IMR-90 (cell line): ENCODE data around the gene PHKB. TPM values are rescaled to one million over a fixed set of nuclear protein-coding genes. Genes with fewer than 3 reads are reported as not detected.

Source experiments
- ATAC-seq: fragments of 200-7000 bp; cut with Tn5 transposase; 2 replicates; pipeline ENCODE4 v1.9.1; 2020; ENCODE audit warnings: low read depth, mild to moderate bottlenecking, moderate library complexity
- BruUV-seq: library from RNA; stranded (reverse); fragments of 400-500 nt; replicated peaks from 2 replicates; lab custom pipeline; 2021; lab: Mats Ljungman, UMichigan
- CTCF ChIA-PET: fragments of 300-600 bp; formaldehyde crosslinking; extraction: SDS; loops from one replicate; lab custom pipeline; 2021; ENCODE audit warnings: antibody characterized with exemption; lab: Yijun Ruan, JAX
- POLR2A ChIA-PET: fragments of 300-600 bp; sonication (Branson Sonifier 250); formaldehyde crosslinking; loops from one replicate; lab custom pipeline; 2022; ENCODE audit warnings: antibody characterized with exemption; ENCODE audit not compliant: unreplicated experiment; lab: Charles Lee
- DNase-seq: peaks from one replicate; pipeline ENCODE4 v3.0.0; 2013
- H2AFZ ChIP-seq: replicated peaks from 2 replicates; pipeline ENCODE3; 2013; ENCODE audit warnings: low read length, mild to moderate bottlenecking; ENCODE audit not compliant: poor library complexity
- H2AK5ac ChIP-seq: 2 replicates; pipeline ENCODE4 v1.6.1; 2013; ENCODE audit warnings: low read depth, low read length, inconsistent platforms
- H2AK9ac ChIP-seq: replicated peaks from 2 replicates; pipeline ENCODE3; 2013; ENCODE audit warnings: mild to moderate bottlenecking, low read depth, low read length, moderate library complexity; ENCODE audit not compliant: poor library complexity
- H2BK120ac ChIP-seq: 2 replicates; pipeline ENCODE4 v1.6.1; 2013; ENCODE audit warnings: low read depth, low read length, inconsistent platforms
- H2BK15ac ChIP-seq: 3 replicates; pipeline ENCODE4 v1.6.1; 2013; ENCODE audit warnings: low read depth, low read length, inconsistent platforms
- H2BK20ac ChIP-seq: 2 replicates; pipeline ENCODE4 v1.6.1; 2013; ENCODE audit warnings: low read depth, mild to moderate bottlenecking, inconsistent platforms, low read length, moderate library complexity
- H2BK5ac ChIP-seq: 2 replicates; pipeline ENCODE4 v1.6.1; 2013; ENCODE audit warnings: mild to moderate bottlenecking, low read depth, low read length, inconsistent platforms; ENCODE audit not compliant: poor library complexity, severe bottlenecking
- H3K14ac ChIP-seq: replicated peaks from 2 replicates; pipeline ENCODE4 v1.6.1; 2013; ENCODE audit warnings: low read depth, low read length, inconsistent platforms
- H3K18ac ChIP-seq: 2 replicates; pipeline ENCODE4 v1.6.1; 2013; ENCODE audit warnings: low read depth, low read length, control low read depth
- H3K23ac ChIP-seq: 2 replicates; pipeline ENCODE4 v1.6.1; 2013; ENCODE audit warnings: low read depth, low read length, inconsistent platforms
- H3K27ac ChIP-seq: 2 replicates; pipeline ENCODE4 v1.5.1; 2013; ENCODE audit warnings: mild to moderate bottlenecking, control low read depth, low read length; ENCODE audit not compliant: insufficient read depth
- H3K27me3 ChIP-seq: 2 replicates; pipeline ENCODE4 v1.6.1; 2013; ENCODE audit warnings: low read length; ENCODE audit not compliant: control insufficient read depth, insufficient read depth
- H3K36me3 ChIP-seq: 2 replicates; pipeline ENCODE4 v1.6.1; 2013; ENCODE audit warnings: low read length, mixed read lengths; ENCODE audit not compliant: control insufficient read depth, insufficient read depth
- H3K4ac ChIP-seq: 2 replicates; pipeline ENCODE4 v1.6.1; 2013; ENCODE audit warnings: low read depth, low read length, inconsistent platforms
- H3K4me1 ChIP-seq: 2 replicates; pipeline ENCODE4 v1.6.1; 2013; ENCODE audit warnings: low read length, mixed read lengths; ENCODE audit not compliant: control insufficient read depth, insufficient read depth
- H3K4me2 ChIP-seq: 2 replicates; pipeline ENCODE4 v1.6.1; 2013; ENCODE audit warnings: low read depth, mild to moderate bottlenecking, control low read depth, low read length, moderate library complexity
- H3K4me3 ChIP-seq: 2 replicates; pipeline ENCODE4 v1.5.1; 2013; ENCODE audit warnings: low read depth, mild to moderate bottlenecking, control low read depth, low read length, moderate library complexity; ENCODE audit not compliant: insufficient read depth
- H3K56ac ChIP-seq: 2 replicates; pipeline ENCODE4 v1.6.1; 2013; ENCODE audit warnings: low read length, inconsistent platforms; ENCODE audit not compliant: insufficient read depth; ENCODE audit errors: extremely low read depth
- H3K79me1 ChIP-seq, 2 experiments: 2 replicates each; pipeline ENCODE4 v1.6.1; 2013; ENCODE audit warnings: low read length in 2 of 2, inconsistent platforms in 1 of 2, low read depth in 1 of 2
- H3K9ac ChIP-seq: 2 replicates; pipeline ENCODE4 v1.6.1; 2013; ENCODE audit warnings: low read depth, low read length, control low read depth
- H3K9me1 ChIP-seq: 2 replicates; pipeline ENCODE4 v1.6.1; 2013; ENCODE audit warnings: low read length, inconsistent platforms; ENCODE audit not compliant: insufficient read depth
- H3K9me3 ChIP-seq: 2 replicates; pipeline ENCODE4 v1.6.1; 2013; ENCODE audit warnings: low read length; ENCODE audit not compliant: control insufficient read depth, insufficient read depth
- H4K20me1 ChIP-seq: 2 replicates; pipeline ENCODE4 v1.6.1; 2013; ENCODE audit warnings: low read length, inconsistent platforms; ENCODE audit not compliant: insufficient read depth
- H4K5ac ChIP-seq: 2 replicates; pipeline ENCODE4 v1.6.1; 2013; ENCODE audit warnings: mild to moderate bottlenecking, low read depth, low read length, control low read depth
- H4K8ac ChIP-seq, 2 experiments: 2 replicates each; pipeline ENCODE4 v1.6.1; 2013; ENCODE audit warnings: low read depth in 2 of 2, low read length in 2 of 2, control low read depth in 1 of 2, inconsistent platforms in 1 of 2
- H4K91ac ChIP-seq: 2 replicates; pipeline ENCODE4 v1.6.1; 2013; ENCODE audit warnings: low read depth, low read length, inconsistent platforms; ENCODE audit not compliant: insufficient read depth
- CEBPB ChIP-seq: IDR thresholded peaks from 2 replicates; pipeline ENCODE4 v1.6.1; 2012; ENCODE audit warnings: low read depth, low read length, improper control_type of control experiment
- CHD1 ChIP-seq: IDR thresholded peaks from 2 replicates; pipeline ENCODE4 v1.6.1; 2012; ENCODE audit warnings: low read depth, low read length, improper control_type of control experiment
- FOS ChIP-seq: fragments of 150-350 bp; IDR thresholded peaks from 2 replicates; pipeline ENCODE4 v1.6.1; 2016; ENCODE audit warnings: low read depth, low read length
- MAFK ChIP-seq: IDR thresholded peaks from 2 replicates; pipeline ENCODE4 v1.6.1; 2012; ENCODE audit warnings: low read depth, low read length, improper control_type of control experiment
- MAZ ChIP-seq: IDR thresholded peaks from 2 replicates; pipeline ENCODE4 v1.6.1; 2012; ENCODE audit warnings: low read depth, mild to moderate bottlenecking, low read length, improper control_type of control experiment, moderate library complexity, borderline replicate concordance
- MXI1 ChIP-seq: IDR thresholded peaks from 2 replicates; pipeline ENCODE4 v1.6.1; 2012; ENCODE audit warnings: low read depth, mild to moderate bottlenecking, low read length, moderate library complexity, borderline replicate concordance
- NFE2L2 ChIP-seq: fragments of 150-350 bp; IDR thresholded peaks from 2 replicates; pipeline ENCODE4 v1.6.1; 2016; ENCODE audit warnings: low read depth, mild to moderate bottlenecking, low read length
- POLR2A ChIP-seq: IDR thresholded peaks from 2 replicates; pipeline ENCODE4 v1.6.1; 2012; ENCODE audit warnings: mild to moderate bottlenecking, low read depth, low read length
- RAD21 ChIP-seq: IDR thresholded peaks from 2 replicates; pipeline ENCODE4 v1.6.1; 2012; ENCODE audit warnings: low read length, improper control_type of control experiment
- RCOR1 ChIP-seq: IDR thresholded peaks from 2 replicates; pipeline ENCODE4 v1.6.1; 2012; ENCODE audit warnings: mild to moderate bottlenecking, low read length, improper control_type of control experiment; ENCODE audit not compliant: insufficient replicate concordance
- RFX5 ChIP-seq: IDR thresholded peaks from 2 replicates; pipeline ENCODE4 v1.8.0; 2012; ENCODE audit warnings: low read depth, mild to moderate bottlenecking, low read length, moderate library complexity
- SMC3 ChIP-seq: fragments of 150-350 bp; IDR thresholded peaks from 2 replicates; pipeline ENCODE4 v1.6.1; 2016; ENCODE audit warnings: low read depth, mild to moderate bottlenecking, antibody characterized with exemption, low read length, moderate library complexity
- USF2 ChIP-seq: fragments of 150-350 bp; IDR thresholded peaks from 2 replicates; pipeline ENCODE4 v1.6.1; 2017; ENCODE audit warnings: mild to moderate bottlenecking, antibody characterized with exemption, low read length, low read depth
- WGBS, 2 experiments: methylation state at CpG; one replicate each; pipeline versions ENCODE4 v1.1.5 to v1.1.7; 2013; ENCODE audit warnings: missing lambda C conversion rate in 2 of 2; ENCODE audit not compliant: insufficient read length in 1 of 2; ENCODE audit errors: extremely low coverage in 2 of 2; 5-methylcytosine and 5-hydroxymethylcytosine counted together
- dilution Hi-C: fragments of 300-500 bp; cut with HindIII; formaldehyde crosslinking; loops from one replicate; pipeline ENCODE4 v1.14.3; 2018; ENCODE audit warnings: low sequenced_read_pairs; ENCODE audit not compliant: unreplicated experiment
- in situ Hi-C: fragments of 300-500 bp; cut with MboI; formaldehyde crosslinking; loops from 3 replicates; pipeline ENCODE4 v1.14.3; 2019; ENCODE audit warnings: low sequenced_read_pairs, inconsistent platforms, mixed read lengths
- intact Hi-C: fragments of 100-400 bp; cut with micrococcal nuclease; formaldehyde crosslinking; loops from 2 replicates; pipeline ENCODE4 v1.10.0; 2022
- polyA plus RNA-seq, 3 experiments: library from polyadenylated mRNA; depleted of rRNA; stranded (reverse); fragments of >200 nt; gene quantifications; 2 replicates each; pipeline ENCODE4 v1.2.3, GENCODE V29; 2012; ENCODE audit warnings: low replicate concordance in 1 of 3
- total RNA-seq: library from RNA; depleted of rRNA; stranded (reverse); fragments of >200 nt; gene quantifications from 2 replicates; pipeline ENCODE4 v1.2.3, GENCODE V29; 2012
- TF ChIP-seq, protein P1 (sequence below): fragments of 150-350 bp; IDR thresholded peaks from 2 replicates; pipeline ENCODE4 v1.6.1; 2016; ENCODE audit warnings: low read depth, mild to moderate bottlenecking, low read length, moderate library complexity, borderline replicate concordance
- TF ChIP-seq, protein P2 (sequence below): conservative IDR thresholded peaks from 2 replicates; pipeline ENCODE4 v1.5.1; 2012; ENCODE audit warnings: mild to moderate bottlenecking, low read depth, low read length, improper control_type of control experiment

PHKB gene
- total and polyA plus RNA-seq, 2 of the 4 experiments (the other 2 are of a cell fraction), result 24.2 to 58.6 TPM

DNA sequence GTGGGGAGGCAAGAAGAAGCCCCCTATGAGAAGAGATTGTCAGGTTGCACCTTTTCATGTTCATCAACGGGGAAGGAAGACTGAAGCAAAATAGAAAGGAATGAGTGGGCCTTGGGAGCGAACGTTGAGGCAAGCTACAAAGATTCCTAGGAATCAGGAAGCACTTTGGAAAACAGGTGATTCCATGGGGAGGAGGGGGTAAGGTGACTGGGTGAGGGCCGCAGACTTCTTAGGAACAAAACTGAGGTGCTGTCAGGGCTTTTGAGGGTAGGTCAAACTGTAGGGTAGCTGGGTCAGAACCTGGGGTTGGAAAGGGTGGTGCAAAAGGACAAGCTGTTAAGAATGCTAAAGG, 796 bp upstream of the PHKB start:
- H2BK20ac ChIP-seq, result no peak overlapping the region
- H3K56ac ChIP-seq, result peak overlapping the region; percentile 54
- peak overlapping the region; percentile 91 for H2BK5ac ChIP-seq
- peak overlapping the region; percentile 53 for H4K5ac ChIP-seq
- H3K4me2 ChIP-seq, result peak overlapping the region; percentile 94
- H2BK120ac ChIP-seq, result peak overlapping the region; percentile 66
- 6% methylated on average over 4 of the region's 4 CpGs; no CpG with 5 or more reads in 1 of the 2 experiments for WGBS, 2 experiments
- peak overlapping the region; percentile 96 for H3K14ac ChIP-seq
- dilution Hi-C loops (no loop called here), intact Hi-C loops (loop anchor here (2.0 to 10.0 kb wide), 4 partner anchors 274 to 704 kb away; no protein-coding TSS in a partner anchor), in situ Hi-C loops (loop anchor here (25.0 kb wide), 1 partner anchor 702 kb away; the partner anchor contains the start of gene ABCC12)
- H3K4ac ChIP-seq, result peak overlapping the region; percentile 89
- peak overlapping the region; percentile 85 for H4K91ac ChIP-seq
- ChIA-PET POLR2A (interaction anchor here (1.5 kb wide), 1 partner anchor 11 kb away, joined by 5 read pairs; no protein-coding TSS in a partner anchor), CTCF (no interaction called here)
- H3K27ac ChIP-seq, result peak overlapping the region; percentile 87
- peaks cover 4% of the 10 kb centered on the region; the same call in 1 of the 2 replicates for H3K4me1 ChIP-seq
- peak overlapping the region; percentile 95 to 98 for H4K8ac ChIP-seq
- peak overlapping the region; percentile 10; the same call in 1 of the 2 replicates for H3K18ac ChIP-seq
- H4K20me1 ChIP-seq, result no peaks in the 10 kb centered on the region; the same call in 1 of the 2 replicates
- H3K27me3 ChIP-seq, result no peaks in the 10 kb centered on the region
- H3K9ac ChIP-seq, result peak overlapping the region; percentile 91
- peaks cover 28 to 53% of the 10 kb centered on the region in 2 experiments for H3K79me1 ChIP-seq
- H2AK9ac ChIP-seq, result peak overlapping the region; percentile 97
- peak overlapping the region; percentile 94 for H2AFZ ChIP-seq
- TF ChIP-seq NFE2L2, result no peak
- no peak for TF ChIP-seq FOS
- no peak for TF ChIP-seq RFX5
- no peak for TF ChIP-seq USF2
- no peak for TF ChIP-seq RCOR1
- TF ChIP-seq MAZ, result no peak
- TF ChIP-seq POLR2A, result no peak
- TF ChIP-seq RAD21, result no peak
- TF ChIP-seq, protein P1, sequence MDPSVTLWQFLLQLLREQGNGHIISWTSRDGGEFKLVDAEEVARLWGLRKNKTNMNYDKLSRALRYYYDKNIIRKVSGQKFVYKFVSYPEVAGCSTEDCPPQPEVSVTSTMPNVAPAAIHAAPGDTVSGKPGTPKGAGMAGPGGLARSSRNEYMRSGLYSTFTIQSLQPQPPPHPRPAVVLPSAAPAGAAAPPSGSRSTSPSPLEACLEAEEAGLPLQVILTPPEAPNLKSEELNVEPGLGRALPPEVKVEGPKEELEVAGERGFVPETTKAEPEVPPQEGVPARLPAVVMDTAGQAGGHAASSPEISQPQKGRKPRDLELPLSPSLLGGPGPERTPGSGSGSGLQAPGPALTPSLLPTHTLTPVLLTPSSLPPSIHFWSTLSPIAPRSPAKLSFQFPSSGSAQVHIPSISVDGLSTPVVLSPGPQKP, result no peak
- no peak for TF ChIP-seq MAFK
- TF ChIP-seq MXI1, result no peak
- TF ChIP-seq CEBPB, result no peak
- TF ChIP-seq SMC3, result no peak
- no peak for TF ChIP-seq CHD1
- TF ChIP-seq, protein P2, sequence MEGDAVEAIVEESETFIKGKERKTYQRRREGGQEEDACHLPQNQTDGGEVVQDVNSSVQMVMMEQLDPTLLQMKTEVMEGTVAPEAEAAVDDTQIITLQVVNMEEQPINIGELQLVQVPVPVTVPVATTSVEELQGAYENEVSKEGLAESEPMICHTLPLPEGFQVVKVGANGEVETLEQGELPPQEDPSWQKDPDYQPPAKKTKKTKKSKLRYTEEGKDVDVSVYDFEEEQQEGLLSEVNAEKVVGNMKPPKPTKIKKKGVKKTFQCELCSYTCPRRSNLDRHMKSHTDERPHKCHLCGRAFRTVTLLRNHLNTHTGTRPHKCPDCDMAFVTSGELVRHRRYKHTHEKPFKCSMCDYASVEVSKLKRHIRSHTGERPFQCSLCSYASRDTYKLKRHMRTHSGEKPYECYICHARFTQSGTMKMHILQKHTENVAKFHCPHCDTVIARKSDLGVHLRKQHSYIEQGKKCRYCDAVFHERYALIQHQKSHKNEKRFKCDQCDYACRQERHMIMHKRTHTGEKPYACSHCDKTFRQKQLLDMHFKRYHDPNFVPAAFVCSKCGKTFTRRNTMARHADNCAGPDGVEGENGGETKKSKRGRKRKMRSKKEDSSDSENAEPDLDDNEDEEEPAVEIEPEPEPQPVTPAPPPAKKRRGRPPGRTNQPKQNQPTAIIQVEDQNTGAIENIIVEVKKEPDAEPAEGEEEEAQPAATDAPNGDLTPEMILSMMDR, result no peak
- H3K9me1 ChIP-seq, result peaks cover 9% of the 10 kb centered on the region
- ATAC-seq (no peak), DNase-seq (no peak)
- no peaks in the 10 kb centered on the region for H3K9me3 ChIP-seq
- BruUV-seq, result TSS peak; percentile 72
- H3K23ac ChIP-seq, result peak overlapping the region; percentile 92
- peak overlapping the region; percentile 84 for H3K4me3 ChIP-seq
- peak overlapping the region; percentile 59 for H2AK5ac ChIP-seq
- H2BK15ac ChIP-seq, result peak overlapping the region; percentile 15; the same call in 1 of the 3 replicates
- H3K36me3 ChIP-seq, result peaks cover 5% of the 10 kb centered on the region
